ENCODE results near the gene ATP11A. TPM values are rescaled to one million over a fixed set of nuclear protein-coding genes. Genes with fewer than 3 reads are reported as not detected.
"Not testable (repeated sequence)": the region's sequence is repeated elsewhere in the genome, so short reads cannot be mapped to it uniquely, and the experiment has no call there.

Gene ATP11A
- total and polyA plus RNA-seq, 9 donors = 6.6 to 72.7 (median 34.9) TPM

DNA sequence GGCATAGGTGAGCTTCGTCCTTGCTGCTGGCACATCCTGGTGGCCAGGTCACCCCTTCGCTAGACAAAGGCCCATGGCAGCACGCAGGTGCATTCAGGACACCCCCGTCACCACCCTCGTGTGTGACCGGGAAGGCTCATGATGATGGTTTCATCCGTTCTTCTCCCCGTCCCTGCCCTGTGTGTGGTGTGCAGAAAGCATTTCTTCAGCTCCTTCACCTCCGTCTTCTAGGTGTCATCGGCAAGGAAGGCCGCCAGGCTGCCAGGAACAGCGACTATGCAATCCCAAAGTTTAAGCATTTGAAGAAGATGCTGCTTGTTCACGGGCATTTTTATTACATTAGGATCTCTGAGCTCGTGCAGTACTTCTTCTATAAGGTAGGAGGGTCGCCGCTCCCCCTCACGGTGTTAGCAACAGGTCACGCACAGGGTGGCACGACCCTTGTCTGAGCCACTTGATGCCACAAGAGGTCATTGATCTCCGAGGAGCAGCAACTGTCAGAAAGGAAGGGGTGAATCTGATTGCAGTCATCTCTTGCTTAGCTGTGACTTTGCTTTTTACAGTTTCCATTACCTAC lies 168.2 kb downstream of the ATP11A start:
- Histone ChIP-seq H3K9me3 (no peaks in the 10 kb centered on the region), H3K36me3 (no peaks in the 10 kb centered on the region), H3K4me1 (ENCODE audit: insufficient read depth) (no peaks in the 10 kb centered on the region), H3K4me3 (no peak overlapping the region), H3K27ac (no peak overlapping the region), H3K27me3 (no peaks in the 10 kb centered on the region)
- DNase-seq = no peak
- TF ChIP-seq POLR2A (IDR thresholded peaks at IDR 0.05) (no peak), EP300 (IDR thresholded peaks at IDR 0.05) (no peak)
- TF ChIP-seq, protein P1, sequence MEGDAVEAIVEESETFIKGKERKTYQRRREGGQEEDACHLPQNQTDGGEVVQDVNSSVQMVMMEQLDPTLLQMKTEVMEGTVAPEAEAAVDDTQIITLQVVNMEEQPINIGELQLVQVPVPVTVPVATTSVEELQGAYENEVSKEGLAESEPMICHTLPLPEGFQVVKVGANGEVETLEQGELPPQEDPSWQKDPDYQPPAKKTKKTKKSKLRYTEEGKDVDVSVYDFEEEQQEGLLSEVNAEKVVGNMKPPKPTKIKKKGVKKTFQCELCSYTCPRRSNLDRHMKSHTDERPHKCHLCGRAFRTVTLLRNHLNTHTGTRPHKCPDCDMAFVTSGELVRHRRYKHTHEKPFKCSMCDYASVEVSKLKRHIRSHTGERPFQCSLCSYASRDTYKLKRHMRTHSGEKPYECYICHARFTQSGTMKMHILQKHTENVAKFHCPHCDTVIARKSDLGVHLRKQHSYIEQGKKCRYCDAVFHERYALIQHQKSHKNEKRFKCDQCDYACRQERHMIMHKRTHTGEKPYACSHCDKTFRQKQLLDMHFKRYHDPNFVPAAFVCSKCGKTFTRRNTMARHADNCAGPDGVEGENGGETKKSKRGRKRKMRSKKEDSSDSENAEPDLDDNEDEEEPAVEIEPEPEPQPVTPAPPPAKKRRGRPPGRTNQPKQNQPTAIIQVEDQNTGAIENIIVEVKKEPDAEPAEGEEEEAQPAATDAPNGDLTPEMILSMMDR (IDR thresholded peaks at IDR 0.05) = no peak
- 95 to 96% (median 95%) methylated on average over 20 of the region's 20 CpGs for WGBS, 3 donors
- intact Hi-C loops (cut with DNase I) = no loop called here

DNA sequence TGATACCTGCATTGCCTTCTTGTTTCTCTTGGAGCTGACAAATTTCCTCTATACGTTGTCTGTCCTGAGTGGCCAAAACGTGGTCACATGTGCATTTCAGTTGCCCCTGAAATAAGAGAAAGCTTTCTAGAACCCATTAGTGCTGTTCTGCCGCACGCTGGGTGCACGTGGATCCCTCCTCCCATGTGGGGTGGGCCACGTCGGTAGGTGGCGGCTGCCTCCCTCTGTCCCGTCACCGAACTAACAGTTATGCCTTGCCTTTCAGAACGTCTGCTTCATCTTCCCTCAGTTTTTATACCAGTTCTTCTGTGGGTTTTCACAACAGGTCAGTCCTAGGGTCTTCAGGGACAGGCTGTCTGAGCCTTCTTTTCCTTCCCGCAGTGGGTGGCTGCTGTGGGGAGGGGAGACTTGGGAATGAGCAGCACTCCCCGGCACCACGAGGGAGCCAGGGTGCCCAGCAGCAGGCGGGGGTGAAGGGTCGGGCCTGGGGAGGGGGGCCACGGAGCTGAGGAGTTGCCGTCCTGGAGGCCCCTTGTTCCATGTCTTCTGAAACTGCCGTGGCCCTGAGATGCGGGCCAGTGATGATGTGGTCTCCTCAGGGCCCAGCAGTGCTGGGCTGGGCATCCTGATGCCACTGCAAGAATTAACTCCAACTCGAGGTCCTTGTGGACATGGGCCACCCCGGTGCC lies 169.4 kb downstream of the ATP11A start:
- intact Hi-C loops (cut with DNase I) = no loop called here
- H3K27ac ChIP-seq = no peak overlapping the region
- WGBS, 3 donors = 90 to 93% (median 90%) methylated on average over 19 to 22 of the region's 22 CpGs
- TF ChIP-seq POLR2A (IDR thresholded peaks at IDR 0.05) (no peak), EP300 (IDR thresholded peaks at IDR 0.05) (no peak)
- TF ChIP-seq, protein P1 (IDR thresholded peaks at IDR 0.05) = no peak
- H3K4me1 ChIP-seq (ENCODE audit: insufficient read depth) = no peaks in the 10 kb centered on the region
- H3K36me3 ChIP-seq = no peaks in the 10 kb centered on the region
- no peaks in the 10 kb centered on the region for H3K9me3 ChIP-seq
- DNase-seq = no peak
- H3K27me3 ChIP-seq = no peaks in the 10 kb centered on the region
- no peak overlapping the region for H3K4me3 ChIP-seq

DNA sequence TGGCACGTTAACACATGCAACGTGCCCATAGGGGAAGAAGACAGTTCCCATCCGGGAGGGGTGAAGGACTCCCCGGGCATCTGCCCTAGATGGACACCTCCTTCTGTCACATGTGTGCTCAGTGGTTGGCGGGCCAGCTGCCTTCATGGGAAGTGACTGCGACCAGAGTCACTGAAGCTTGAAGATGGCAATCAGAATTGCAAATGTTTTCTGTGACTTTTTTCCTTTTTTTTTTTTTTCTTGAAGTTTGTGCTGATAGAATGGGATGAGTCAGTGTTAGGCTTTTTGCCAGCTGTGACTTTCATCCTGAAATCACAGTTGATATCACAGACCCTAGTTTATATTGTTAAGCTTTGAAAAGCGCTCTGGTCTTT lies 170.0 kb downstream of the ATP11A start:
- no peak for DNase-seq
- Histone ChIP-seq H3K27ac (no peak overlapping the region), H3K4me3 (no peak overlapping the region)

DNA sequence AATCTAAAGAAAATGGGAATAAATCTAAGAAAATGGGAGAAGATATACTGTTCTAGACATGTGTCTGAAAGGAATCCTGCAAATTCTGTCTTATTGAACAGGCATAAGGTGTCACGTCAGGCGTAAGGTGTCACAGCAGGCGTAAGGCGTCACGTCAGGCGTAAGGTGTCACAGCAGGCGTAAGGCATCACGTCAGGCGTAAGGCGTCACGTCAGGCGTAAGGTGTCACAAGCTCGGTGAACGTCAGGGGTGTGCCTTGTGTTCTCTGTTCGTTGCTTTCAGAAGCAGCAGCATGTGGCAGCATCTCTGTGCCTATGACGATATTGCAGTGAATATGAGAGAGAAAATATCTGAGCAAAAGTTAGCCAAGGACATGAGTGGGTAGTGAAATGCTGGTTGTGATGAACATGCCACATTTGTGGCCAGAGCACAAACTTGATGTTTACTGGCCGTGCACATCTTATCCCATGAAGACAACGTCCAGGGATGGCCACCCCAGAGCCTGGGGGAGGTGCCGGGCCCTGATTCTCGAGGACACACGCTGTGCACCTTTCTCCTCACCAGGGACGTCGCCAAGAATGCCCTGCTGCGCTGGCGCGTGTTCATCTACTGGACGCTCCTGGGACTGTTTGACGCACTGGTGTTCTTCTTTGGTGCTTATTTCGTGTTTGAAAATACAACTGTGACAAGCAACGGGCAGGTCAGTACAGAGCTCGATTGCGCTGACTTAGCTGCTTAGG lies 172.2 kb downstream of the ATP11A start:
- no peak for TF ChIP-seq EP300 (IDR thresholded peaks at IDR 0.05)
- no peak for TF ChIP-seq POLR2A (IDR thresholded peaks at IDR 0.05)
- TF ChIP-seq, protein P1 (IDR thresholded peaks at IDR 0.05) = no peak
- no peak overlapping the region for H3K4me3 ChIP-seq
- no peaks in the 10 kb centered on the region for H3K36me3 ChIP-seq
- no peak overlapping the region for H3K27ac ChIP-seq
- intact Hi-C loops (cut with DNase I) = loop anchor here in 1 of 4 donors (2.0 kb wide), 1 partner anchor 23 kb away; no protein-coding TSS in a partner anchor
- WGBS, 3 donors = 81 to 86% (median 85%) methylated on average over 32 of the region's 32 CpGs
- H3K27me3 ChIP-seq = no peaks in the 10 kb centered on the region
- DNase-seq = no peak
- no peaks in the 10 kb centered on the region for H3K9me3 ChIP-seq
- no peaks in the 10 kb centered on the region for H3K4me1 ChIP-seq (ENCODE audit: insufficient read depth)

More for the DNA sequence above, 170.0 kb downstream of the ATP11A start:
- Histone ChIP-seq H3K9me3 (no peaks in the 10 kb centered on the region), H3K27me3 (no peaks in the 10 kb centered on the region), H3K36me3 (no peaks in the 10 kb centered on the region), H3K4me1 (ENCODE audit: insufficient read depth) (no peaks in the 10 kb centered on the region)
- intact Hi-C loops (cut with DNase I) = loop anchor here in 1 of 4 donors (2.0 kb wide), 1 partner anchor 21 kb away; no protein-coding TSS in a partner anchor
- TF ChIP-seq, protein P1 (IDR thresholded peaks at IDR 0.05) = no peak
- TF ChIP-seq POLR2A (IDR thresholded peaks at IDR 0.05) (no peak), EP300 (IDR thresholded peaks at IDR 0.05) (no peak)
- 84 to 90% (median 89%) methylated on average over 7 of the region's 7 CpGs for WGBS, 3 donors

DNA sequence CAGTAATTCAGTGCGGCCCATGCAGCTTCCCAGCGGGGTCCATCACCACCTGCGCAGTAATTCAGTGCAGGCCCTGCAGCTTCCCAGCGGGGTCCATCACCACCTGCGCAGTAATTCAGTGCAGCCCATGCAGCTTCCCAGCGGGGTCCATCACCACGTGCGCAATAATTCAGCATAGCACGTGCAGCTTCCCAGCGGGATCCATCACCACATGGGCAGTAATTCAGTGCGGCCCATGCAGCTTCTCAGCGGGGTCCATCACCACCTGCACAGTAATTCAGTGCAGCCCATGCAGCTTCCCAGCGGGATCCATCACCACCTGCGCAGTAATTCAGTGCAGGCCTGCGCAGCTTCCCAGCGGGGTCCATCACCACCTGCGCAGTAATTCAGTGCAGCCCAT lies 173.5 kb downstream of the ATP11A start:
- DNase-seq; H3K4me3 ChIP-seq; H3K36me3 ChIP-seq; H3K27me3 ChIP-seq; intact Hi-C loops (cut with DNase I); H3K9me3 ChIP-seq; H3K27ac ChIP-seq; H3K4me1 ChIP-seq (ENCODE audit: insufficient read depth): not testable (repeated sequence)
- WGBS, 3 donors = 86 to 93% (median 91%) methylated on average over 7 to 17 of the region's 17 CpGs

DNA sequence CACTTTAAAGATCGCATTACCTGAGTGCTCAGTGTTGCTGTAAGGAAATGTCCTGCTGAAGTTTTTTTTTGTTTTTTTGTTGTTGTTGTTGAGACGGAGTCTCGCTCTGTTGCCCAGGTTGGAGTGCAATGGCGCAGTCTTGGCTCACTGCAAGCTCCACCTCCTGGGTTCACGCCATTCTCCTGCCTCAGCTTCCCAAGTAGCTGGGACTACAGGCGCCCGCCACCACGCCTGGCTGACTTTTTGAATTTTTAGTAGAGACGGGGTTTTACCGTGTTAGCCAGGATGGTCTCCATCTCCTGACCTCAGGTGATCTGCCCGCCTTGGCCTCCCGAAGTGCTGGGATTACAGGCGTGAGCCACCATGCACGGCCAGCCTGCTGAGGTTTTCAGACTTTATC lies 175.6 kb downstream of the ATP11A start:
- H3K9me3 ChIP-seq; intact Hi-C loops (cut with DNase I); H3K27ac ChIP-seq; H3K4me3 ChIP-seq; H3K27me3 ChIP-seq; H3K4me1 ChIP-seq (ENCODE audit: insufficient read depth); H3K36me3 ChIP-seq: not testable (repeated sequence)
- WGBS, 3 donors = 82 to 89% (median 84%) methylated on average over 14 of the region's 14 CpGs
- peak in 1 of 5 donors; percentile 0 for DNase-seq
